HG03575 (cell line): ENCODE results near the gene PARD3.
"Not testable (repeated sequence)": the region's sequence is repeated elsewhere in the genome, so short reads cannot be mapped to it uniquely, and the experiment has no call there.

Source experiments
- ATAC-seq: cut with Tn5 transposase; IDR thresholded peaks from one replicate; pipeline ENCODE4 v1.9.1; 2021; ENCODE audit not compliant: unreplicated experiment, insufficient number of reproducible peaks, low FRiP score; ENCODE audit errors: extremely low read depth

Gene PARD3

DNA sequence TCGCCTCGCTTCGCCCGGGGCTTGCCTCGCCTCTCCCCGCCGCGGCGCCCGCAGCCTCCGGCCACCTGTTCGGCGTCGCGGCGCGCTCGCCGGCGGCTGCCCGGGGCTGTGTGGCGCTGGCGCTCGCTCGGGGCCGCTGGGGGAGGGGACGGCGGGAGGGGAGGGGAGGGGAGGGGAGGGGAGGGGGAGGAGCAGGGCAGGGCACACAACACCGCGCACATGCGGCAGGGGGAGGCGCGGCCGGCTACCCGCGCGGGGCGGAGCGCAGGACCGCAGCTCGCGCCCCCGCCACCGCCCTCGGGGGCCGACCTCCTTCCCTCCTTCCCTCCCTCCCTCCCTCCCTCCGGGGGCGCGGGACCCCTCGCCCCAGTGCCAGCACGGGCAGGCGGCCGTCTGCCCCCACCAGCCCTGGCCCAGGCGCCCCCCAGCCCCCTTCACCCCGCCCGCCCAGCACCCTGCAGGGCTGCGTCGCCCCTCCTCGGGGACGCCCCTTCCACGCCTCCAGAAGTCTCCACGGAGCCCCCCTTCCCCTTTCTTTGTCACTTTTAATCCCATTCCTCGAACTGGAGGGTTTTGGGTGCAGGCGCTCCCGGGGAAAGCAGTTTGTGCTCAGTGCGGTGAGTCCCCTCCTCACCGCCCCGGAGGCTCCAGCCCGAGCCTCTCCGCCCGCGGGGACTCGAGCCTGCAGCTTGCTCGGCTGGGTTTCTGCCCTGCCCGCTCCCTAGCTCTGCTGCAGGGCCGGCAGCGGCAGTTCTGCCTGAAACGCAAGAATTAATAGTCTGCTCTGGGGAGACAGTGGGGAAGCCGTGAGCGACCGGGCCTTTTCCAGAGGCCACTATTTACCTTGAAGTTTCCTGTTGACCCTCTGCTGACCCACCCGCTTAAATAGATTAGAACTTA lies at the start of gene PARD3:
PARD3 (minus strand) TSS at position 112 of the 900 bp plus-strand sequence. CDS start 301 bp downstream, outside the sequence.
- ATAC-seq = no peak

DNA sequence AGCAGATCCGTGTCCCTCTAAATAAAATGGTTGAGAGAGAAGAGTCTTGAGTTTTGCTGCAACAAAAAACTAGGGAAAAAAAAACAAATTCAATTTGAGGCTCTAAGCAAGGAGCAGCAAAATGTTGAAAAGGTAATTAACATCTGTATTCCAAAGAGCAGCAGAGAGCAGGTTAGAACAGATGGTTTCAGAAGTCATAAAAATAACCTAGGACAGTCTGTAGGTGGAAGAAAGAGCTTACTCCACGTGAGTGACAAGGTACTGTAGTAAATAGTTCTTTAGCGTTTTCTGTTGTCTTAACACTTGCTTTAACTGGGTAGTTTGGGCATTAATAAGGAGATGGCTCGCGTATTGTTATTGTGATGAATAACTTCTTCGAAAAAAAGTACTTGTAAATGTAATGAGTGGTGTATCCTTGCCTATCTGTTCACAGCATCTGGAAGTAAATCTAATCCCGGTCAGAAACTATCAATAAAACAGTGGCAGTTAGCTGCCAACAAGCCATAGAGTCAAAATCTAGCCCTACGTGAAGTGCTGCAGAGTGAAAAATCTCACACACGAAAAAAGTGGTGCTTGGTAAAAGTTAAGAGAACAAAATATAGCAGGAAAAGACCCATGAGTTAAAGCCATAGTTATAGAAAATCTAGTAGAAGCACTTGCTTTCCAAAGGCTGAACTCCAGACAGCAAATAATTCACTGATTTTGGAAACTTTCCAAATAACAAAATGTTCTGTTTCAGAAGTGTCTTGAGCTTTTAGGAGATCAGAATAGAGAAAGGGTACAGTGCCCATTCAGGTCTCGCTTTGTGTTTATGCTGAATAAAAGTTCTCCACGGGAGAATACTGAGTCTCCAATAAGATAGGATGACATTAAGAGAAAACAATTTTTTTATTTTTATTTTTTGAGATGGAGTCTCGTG lies 49.3 kb upstream of the PARD3 start:
- ATAC-seq = no peak

DNA sequence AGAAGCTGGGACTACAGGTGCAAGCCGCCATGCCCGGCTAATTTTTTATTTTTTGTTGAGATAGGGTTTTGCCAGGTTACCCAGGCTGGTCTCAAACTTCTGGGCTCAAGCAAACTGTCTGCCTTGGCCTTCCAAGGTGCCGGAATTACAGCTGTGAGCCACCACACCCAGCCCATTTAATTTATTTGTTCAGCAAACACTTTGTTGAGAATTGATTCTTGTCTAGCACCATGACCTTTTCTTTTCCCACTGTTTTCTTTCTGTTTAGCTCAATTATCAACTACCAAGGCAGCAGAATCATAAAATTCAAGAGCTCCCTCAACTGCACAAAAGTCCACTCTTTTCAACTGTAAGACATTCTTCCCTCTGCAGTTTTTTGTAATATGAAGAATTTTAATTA lies 47.8 kb upstream of the PARD3 start:
- ATAC-seq = no peak

DNA sequence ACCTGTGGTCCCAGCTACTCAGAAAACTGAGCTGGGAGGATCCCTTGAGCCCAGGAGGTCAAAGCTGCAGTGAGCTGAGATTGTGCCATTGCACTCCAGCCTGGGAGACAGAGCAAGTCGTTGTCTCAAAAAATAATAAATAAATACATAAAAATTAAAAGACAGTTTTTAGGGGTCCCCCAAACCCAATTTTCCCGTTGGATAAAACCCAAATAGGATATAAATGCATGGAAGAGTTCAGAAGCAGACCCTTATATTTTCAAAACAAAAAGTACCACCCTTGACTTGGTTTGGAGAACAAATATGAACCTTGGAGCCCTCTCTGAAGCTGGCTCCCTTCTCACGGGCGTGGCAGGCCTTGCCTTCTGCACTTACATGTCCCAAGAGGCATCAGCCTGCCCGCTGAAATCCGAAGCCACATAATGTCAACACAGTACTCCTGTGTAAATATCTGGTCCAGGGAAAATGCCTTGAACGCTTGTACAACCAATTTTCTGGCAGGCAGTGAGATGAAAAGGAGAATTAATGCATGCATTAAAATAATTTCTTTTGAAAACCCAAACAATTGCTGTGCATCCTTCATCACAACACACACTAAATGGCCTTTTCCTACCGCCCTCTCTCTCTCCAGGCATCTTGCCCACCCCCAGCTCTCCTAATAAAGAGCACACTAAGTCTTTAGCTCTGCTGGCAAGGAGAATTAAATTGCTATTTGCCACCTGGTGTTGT lies 46.4 kb upstream of the PARD3 start:
- no peak for ATAC-seq

DNA sequence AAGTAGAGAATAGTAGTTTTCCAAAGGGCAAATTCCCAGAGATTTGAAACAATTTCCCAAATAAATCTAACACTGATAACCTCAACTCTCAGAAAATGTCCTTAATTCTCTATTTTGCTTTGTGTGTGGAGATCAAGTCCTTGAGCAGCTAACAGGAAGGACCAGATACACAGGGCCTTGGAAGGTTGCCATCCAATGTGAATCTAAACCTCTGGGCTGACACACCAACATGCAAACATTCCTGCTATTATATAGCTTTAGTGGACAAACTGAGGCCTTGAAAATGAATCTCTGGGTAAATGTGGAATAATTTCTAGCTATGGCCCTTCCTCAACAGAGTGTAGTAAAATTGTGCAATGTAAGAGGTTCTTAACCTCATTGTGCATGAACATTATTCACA lies 44.1 kb upstream of the PARD3 start:
- no peak for ATAC-seq

DNA sequence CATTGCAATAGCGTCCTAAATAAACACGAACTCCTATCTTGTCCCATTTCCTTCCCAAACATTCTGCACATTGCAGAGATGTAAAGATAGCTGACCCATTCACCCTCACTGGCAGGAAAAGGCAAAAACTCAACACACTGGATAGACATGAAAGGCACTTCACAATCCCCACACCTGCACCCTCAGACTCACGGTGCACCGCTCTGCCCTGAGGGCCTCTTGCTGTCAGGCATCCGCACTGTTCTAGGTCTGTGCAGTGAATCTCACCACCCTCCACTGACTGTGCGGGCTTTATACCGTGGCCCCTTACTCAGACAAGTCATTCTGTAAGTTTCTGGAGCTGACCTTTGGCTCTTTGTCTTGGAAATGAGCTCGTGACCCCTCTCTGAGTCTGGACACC lies 42.9 kb upstream of the PARD3 start:
- ATAC-seq = no peak

DNA sequence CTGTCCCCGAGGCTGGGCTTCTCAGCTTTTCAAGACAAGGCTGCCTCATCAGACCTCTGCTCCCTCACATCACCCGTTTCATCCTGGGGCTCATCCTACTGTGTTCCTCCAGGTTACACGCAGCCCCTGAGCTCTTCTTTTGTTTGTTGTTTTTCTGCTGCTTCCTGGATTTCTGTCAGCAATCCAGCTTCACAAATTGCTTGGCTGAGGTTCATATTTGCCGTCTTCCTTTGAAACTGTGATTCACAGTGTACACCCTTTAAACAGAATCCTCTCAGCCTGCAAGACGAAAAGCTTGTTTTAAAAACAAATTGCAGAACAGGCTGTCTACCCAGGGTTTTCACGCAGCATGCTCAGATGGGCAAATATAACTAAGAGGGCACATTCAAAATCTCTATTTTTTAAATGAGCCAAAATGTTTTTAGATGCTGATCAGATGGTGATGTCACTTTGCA lies 39.1 kb upstream of the PARD3 start:
- ATAC-seq = no peak

DNA sequence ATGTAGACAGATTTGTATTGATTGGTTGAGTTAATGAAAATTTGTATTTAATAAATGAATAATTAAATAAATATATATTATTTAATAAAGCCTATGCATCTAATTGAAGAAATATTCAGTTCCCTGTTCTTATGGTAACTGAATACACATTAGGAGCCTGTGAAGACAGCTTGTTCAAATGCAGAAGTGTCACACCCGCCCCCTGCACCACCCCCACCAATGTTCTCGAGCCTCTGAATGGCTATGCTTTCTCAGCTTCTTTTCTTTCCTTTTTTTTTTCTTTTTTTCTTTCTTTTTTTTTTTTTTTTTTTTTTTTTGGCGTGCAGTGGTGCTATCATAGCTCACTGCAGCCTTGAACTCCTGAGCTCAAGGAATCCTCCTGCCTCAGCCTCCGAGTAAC lies 38.3 kb upstream of the PARD3 start:
- ATAC-seq = no peak

DNA sequence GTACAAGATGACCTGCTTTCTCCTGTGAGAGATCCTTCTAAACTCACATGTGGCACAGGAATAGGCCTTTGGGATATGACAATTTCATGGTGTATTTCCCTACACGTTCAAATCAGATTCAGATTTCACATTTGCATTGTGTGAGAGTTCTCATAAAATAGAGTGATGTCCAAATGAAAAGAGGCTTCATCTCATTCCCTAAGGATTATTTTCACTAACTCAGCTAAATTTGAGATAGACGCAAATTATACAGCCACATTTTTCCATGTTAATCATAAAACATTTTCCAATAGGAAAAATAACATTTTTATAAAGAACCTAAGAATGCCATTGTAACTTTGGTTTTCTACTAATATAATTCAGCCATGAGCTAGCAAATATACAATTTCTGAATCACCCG lies 35.5 kb upstream of the PARD3 start:
- ATAC-seq = no peak

DNA sequence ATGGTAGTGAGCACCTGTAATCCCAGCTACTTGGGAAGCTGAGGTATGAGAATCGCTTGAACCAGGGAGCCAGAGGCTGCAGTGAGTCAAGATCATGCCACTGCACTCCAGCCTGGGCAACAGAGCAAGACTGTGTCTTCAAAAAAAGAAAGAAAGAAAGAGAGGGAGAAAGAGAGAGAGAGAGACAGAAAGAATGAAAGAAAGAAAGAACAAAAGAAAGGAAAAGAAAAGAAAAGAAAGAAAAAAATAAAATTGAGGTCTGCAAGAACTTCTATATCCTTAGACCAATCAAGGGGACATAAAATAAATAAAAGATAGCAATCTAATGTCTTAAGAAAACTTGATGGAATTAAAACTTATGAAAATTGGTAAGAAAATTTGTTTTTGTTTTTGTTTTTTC lies 34.9 kb upstream of the PARD3 start:
- no peak for ATAC-seq

DNA sequence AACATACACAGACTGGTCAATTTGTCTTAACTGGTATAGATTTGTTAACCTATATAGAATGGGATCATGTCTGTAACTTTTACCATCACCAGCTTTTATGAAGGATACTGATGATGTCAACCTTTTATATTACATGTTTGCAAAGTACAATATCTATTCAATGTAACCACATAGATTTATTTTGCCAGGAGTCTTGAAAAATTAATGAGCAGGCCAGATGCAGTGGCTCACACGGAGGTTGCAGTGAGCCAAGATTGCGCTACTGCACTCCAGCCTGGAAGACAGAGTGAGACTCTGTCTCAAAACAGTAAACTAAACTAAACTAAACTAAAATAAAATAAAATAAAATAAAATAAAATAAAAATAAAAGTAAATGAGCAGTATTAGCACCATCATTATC lies 30.0 kb upstream of the PARD3 start:
- no peak for ATAC-seq

DNA sequence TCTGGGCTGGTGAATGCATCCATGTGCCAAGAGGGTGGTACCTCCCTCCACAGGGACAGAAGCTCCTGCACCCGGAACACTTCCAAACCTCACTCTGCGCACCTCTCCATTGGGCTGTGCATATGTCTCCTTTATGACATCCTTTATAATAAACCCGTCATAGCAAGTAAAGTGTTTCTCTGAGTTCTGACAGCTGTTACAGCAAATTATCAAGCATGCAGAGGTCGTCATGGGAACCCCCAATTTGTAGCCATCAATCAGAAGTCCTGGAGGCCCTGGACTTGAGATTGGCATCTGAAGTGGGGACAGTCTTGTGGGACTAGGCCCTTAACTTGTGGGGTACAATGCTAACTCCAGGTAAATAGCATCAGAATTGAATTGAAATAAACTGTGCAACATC lies 29.4 kb upstream of the PARD3 start:
- no peak for ATAC-seq

DNA sequence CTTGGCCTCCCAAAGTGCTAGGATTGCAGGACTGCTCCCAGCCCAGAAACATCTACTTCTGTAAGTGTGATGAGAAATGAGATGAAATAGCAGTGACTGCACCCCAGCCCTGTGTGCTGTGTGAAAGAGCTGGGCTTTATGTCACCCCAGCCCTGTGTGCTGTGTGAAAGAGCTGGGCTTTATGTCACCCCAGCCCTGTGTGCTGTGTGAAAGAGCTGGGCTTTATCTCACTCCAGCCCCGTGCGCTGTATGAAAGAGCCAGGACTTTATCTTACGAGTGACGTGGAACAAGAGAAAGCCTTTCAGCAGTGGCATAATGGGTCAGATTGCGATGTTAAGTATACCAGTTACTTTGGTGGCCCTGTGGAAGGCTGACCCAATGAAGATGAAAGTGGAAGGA lies 28.4 kb upstream of the PARD3 start:
- not testable (repeated sequence) for ATAC-seq

DNA sequence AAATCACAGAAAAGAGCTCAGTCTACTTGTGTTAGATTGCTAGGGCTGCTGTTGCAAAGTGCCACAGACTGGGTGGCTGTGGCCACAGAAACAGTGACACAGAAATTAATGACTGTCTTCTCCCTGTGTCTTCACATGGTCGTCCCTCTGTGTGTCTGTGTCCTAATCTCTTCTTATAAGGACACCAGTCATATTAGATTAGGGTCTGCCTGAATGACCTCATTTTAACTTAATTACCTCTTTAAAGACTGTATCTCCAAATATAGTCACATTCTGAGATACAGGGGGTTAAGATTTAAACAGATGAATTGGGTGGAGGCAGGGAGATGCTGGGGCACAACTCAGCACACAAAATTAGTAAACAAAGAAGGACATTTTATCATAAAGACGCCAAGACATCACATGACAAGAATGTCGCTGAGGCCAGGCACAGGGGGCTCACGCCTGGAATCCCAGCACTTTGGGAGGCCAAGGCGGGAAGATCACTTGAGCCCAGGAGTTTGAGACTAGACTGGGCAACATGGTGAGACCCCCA lies 23.3 kb upstream of the PARD3 start:
- no peak for ATAC-seq

DNA sequence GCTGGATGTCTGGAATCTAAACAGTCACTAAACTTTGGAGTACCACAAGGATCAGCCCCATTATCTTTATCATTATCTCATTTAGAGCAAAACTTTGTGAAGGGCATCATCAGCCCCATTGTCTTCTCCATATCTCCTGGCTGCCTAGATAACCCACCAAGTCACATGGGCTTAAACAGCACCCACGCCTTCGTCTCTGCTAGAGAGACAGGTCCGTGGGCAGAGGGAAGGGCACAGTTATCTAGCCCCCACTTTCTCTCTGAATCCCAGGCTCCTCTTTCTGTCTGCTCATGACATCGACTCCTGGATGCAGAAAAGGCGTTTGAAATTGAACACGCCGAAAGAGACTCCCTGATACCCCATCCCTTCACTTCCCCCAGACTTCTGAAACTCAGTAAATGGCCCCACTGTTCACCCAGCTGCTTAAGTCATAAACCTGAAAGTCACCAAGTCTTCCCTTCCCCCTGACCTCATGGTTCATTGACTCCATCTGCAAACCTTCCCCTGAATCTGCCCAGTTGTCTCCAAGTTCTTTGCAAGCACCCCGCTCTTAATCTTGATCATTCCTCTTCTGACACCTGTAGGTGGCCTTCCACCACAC lies 20.9 kb upstream of the PARD3 start:
- ATAC-seq = no peak

DNA sequence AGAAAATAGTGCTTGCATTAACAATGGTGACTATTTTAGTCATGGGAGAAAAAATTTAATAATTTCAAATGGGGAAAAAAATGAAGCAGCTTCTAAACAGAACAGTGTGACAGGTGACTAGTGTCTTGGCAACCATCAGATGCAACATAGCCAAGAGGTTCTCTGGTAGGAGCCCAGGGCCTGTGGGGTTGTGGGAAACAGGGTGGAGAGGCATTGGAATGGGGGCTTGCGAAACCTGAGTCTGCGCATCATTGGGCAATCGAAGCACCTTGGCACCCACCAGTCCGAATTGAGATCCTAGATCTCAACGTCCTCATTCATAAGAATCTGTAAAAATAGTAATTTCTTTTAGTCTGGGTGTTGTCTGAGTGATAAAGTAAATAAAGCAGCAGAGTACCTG lies 19.2 kb upstream of the PARD3 start:
- no peak for ATAC-seq

DNA sequence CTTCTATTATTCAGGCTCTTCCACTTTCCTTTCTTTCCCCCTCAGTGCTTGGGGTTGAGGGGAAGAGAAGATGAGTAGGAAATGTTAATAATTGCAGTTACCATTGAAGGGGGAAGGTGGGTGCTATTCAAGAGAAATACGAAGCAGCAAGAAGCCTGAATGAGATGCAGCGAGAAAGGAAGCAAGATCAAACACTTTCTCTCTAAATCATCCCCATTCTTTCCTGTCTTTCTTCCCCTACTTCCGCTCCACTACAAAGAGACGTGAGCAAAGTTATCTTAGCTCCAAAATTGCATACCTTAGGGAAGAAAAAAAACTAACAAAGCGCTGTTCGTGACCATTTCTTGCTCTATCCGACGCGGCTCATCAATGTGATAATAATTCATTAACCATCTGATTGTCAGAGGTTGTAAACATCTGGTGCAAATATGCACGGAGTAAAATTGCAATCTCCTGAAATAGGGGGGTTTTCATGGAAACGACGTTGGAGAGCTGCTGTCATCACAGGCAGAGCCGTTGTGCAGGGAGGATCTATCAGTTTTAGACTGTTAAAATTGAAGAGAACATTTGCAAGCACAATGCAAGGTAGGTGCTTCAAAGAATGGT lies 15.2 kb upstream of the PARD3 start:
- no peak for ATAC-seq
